NCI-H526 treated with DMSO at 0.1 percent for 48 hours (cell line): ENCODE data around the gene APH1A.
A peak's percentile ranks its signal among the peaks of the same experiment; 100 is the strongest.
"Not testable (repeated sequence)": the region's sequence is repeated elsewhere in the genome, so short reads cannot be mapped to it uniquely, and the experiment has no call there.

ENCODE experiments used
- DNase-seq: peaks from one replicate; lab custom pipeline; 2025; lab: John Stamatoyannopoulos, UW

The APH1A gene

GRCh38 chr1:150268340-150268704 is 494 bp downstream of the APH1A start:
- no peak for DNase-seq

- DNase-seq: no peak
Measured at GRCh38 chr1:150267896-150268295, 920 bp downstream of the APH1A start.

- no peak for DNase-seq
Measured at GRCh38 chr1:150263549-150263948, 5.3 kb downstream of the APH1A start.

- no peak for DNase-seq
Measured at GRCh38 chr1:150262388-150263320, 6.2 kb downstream of the APH1A start.

- DNase-seq: no peak
Measured at GRCh38 chr1:150261367-150261766, 7.4 kb downstream of the APH1A start.

- peak; percentile 88 for DNase-seq
Measured at GRCh38 chr1:150259758-150260669, 8.8 kb downstream of the APH1A start.

GRCh38 chr1:150259217-150259616 is 9.6 kb downstream of the APH1A start:
- no peak for DNase-seq

- DNase-seq: peak; percentile 45
Measured at GRCh38 chr1:150257624-150258585, 10.9 kb downstream of the APH1A start, which contains the start of gene CA14. TSS of gene CA14 (plus strand) at chr1:150257774. CDS start at chr1:150258129, 355 bp downstream.

- peak; percentile 68 for DNase-seq
Measured at GRCh38 chr1:150256554-150257341, 12.1 kb downstream of the APH1A start.

GRCh38 chr1:150256198-150256553 is 12.6 kb downstream of the APH1A start:
- no peak for DNase-seq

GRCh38 chr1:150249936-150250335 is 18.9 kb downstream of the APH1A start:
- DNase-seq: no peak

- no peak for DNase-seq
Measured at GRCh38 chr1:150243003-150243402, 25.8 kb downstream of the APH1A start.

- no peak for DNase-seq
Measured at GRCh38 chr1:150237746-150238145, 31.1 kb downstream of the APH1A start.

- not testable (repeated sequence) for DNase-seq
Measured at GRCh38 chr1:150237176-150237575, 31.6 kb downstream of the APH1A start.

GRCh38 chr1:150236614-150237100 is 32.2 kb downstream of the APH1A start:
- no peak for DNase-seq

GRCh38 chr1:150235852-150236613 is 32.8 kb downstream of the APH1A start, which contains the start of gene ANP32E:
TSS of gene ANP32E (minus strand) at chr1:150236112. CDS start at chr1:150235786, 326 bp downstream.
- peak; percentile 100 for DNase-seq

- DNase-seq: no peak
Measured at GRCh38 chr1:150235294-150235851, 33.4 kb downstream of the APH1A start.

GRCh38 chr1:150234566-150235293 is 34.1 kb downstream of the APH1A start:
- peak; percentile 87 for DNase-seq

- DNase-seq: no peak
Measured at GRCh38 chr1:150234309-150234565, 34.6 kb downstream of the APH1A start.
